Endothelial cell of umbilical vein (primary cell): ENCODE data around the gene JAKMIP1.

Experiments
- EZH2 ChIP-seq: IDR thresholded peaks from 2 replicates; pipeline ENCODE4 v1.6.1; 2012; ENCODE audit warnings: borderline replicate concordance, low read depth, mild to moderate bottlenecking, moderate library complexity, low read length, inconsistent platforms; ENCODE audit not compliant: severe bottlenecking
- FOS ChIP-seq: IDR thresholded peaks from 2 replicates; pipeline ENCODE4 v1.6.1; 2011; ENCODE audit warnings: mild to moderate bottlenecking, low read length, moderate library complexity, borderline replicate concordance; ENCODE audit not compliant: insufficient read depth
- GATA2 ChIP-seq: IDR thresholded peaks from 2 replicates; pipeline ENCODE4 v1.7.0; 2011; ENCODE audit warnings: low read depth, mild to moderate bottlenecking, moderate library complexity, mixed read lengths, low read length; ENCODE audit not compliant: insufficient read length, insufficient read depth
- JUN ChIP-seq: IDR thresholded peaks from 2 replicates; pipeline ENCODE4 v1.6.1; 2011; ENCODE audit warnings: borderline replicate concordance, low read depth; ENCODE audit not compliant: insufficient read length, insufficient read depth
- MYC ChIP-seq: IDR thresholded peaks from one replicate; pipeline ENCODE4 v1.6.1; 2011; ENCODE audit warnings: mild to moderate bottlenecking, low read depth, low read length
- POLR2A ChIP-seq: IDR thresholded peaks from 2 replicates; pipeline ENCODE4 v1.6.1; 2012; ENCODE audit warnings: low read depth, mild to moderate bottlenecking, control low read depth, low read length
- POLR2AphosphoS5 ChIP-seq: IDR thresholded peaks from 2 replicates; pipeline ENCODE4 v1.6.1; 2012; ENCODE audit warnings: low read depth, mild to moderate bottlenecking, control low read depth, low read length, moderate library complexity; ENCODE audit not compliant: insufficient read depth
- TF ChIP-seq, protein P1 (sequence below), 2 donors: IDR thresholded peaks; 1 replicate in 1 of 2; 2 replicates in 1 of 2; pipeline ENCODE4 v1.5.1; 2011; ENCODE audit warnings: low read length in 2 of 2, mild to moderate bottlenecking in 2 of 2, moderate library complexity in 2 of 2, control low read depth in 1 of 2, inconsistent platforms in 1 of 2, low read depth in 1 of 2; ENCODE audit not compliant: insufficient read depth in 1 of 2; ENCODE audit errors: extremely low read depth in 1 of 2
- TF ChIP-seq, protein P2 (sequence below): IDR thresholded peaks from 2 replicates; pipeline ENCODE4 v1.6.1; 2011; ENCODE audit not compliant: insufficient read depth, insufficient read length

DNA sequence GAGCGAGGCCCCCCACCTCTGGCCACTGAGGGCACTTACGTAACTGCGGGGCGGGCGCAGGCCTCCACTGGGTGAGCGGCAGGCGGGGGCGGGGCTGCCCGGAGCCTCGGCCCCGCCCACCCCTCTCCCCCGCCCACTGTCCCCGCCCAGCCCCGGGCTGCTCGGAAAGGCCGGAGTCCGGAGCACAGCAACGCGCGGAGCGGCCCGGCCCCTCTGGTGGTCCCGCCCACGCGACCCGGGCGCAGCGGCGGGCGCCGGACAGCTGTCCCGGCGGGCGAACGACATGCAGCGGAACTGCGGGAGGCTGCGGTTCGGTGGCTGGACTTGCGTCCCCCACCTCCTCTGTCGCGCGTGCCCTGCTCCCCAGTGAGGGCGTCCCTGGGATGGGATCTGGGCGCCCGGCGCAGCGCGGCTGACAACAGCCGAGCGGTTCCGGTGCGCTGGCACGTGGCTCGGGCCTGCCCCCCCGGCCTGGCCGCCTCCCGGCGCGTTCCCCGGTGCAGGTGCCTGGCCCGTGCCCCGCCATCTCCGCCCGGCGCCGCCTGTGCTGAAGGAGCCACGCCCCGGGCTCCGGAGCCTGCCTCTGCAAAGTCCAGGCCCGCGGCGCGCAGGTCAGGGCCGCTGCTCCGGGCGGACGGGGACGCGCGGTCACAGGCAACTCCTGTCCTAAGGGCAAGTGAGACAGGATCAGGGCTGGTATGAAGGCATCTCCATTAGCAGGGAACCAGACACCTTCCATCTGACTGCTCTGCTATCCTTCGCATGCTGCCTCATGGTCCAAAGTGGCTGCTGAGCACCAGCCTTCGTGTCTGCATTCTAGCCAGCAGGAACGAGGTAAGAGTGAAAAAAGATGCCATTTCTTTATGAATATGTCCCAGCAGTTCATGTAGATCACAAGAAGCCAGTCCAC lies 21.8 kb upstream of the JAKMIP1 start:
- TF ChIP-seq, protein P1, sequence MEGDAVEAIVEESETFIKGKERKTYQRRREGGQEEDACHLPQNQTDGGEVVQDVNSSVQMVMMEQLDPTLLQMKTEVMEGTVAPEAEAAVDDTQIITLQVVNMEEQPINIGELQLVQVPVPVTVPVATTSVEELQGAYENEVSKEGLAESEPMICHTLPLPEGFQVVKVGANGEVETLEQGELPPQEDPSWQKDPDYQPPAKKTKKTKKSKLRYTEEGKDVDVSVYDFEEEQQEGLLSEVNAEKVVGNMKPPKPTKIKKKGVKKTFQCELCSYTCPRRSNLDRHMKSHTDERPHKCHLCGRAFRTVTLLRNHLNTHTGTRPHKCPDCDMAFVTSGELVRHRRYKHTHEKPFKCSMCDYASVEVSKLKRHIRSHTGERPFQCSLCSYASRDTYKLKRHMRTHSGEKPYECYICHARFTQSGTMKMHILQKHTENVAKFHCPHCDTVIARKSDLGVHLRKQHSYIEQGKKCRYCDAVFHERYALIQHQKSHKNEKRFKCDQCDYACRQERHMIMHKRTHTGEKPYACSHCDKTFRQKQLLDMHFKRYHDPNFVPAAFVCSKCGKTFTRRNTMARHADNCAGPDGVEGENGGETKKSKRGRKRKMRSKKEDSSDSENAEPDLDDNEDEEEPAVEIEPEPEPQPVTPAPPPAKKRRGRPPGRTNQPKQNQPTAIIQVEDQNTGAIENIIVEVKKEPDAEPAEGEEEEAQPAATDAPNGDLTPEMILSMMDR (IDR thresholded peaks at IDR 0.05; ENCODE audit: extremely low read depth in 1 of 2, insufficient read depth in 1 of 2, low read depth in 1 of 2, low read length in 2 of 2): no peak
- TF ChIP-seq POLR2A (no peak), JUN (no peak), POLR2AphosphoS5 (no peak), EZH2 (no peak), FOS (no peak), MYC (no peak), GATA2 (no peak)
- TF ChIP-seq, protein P2, sequence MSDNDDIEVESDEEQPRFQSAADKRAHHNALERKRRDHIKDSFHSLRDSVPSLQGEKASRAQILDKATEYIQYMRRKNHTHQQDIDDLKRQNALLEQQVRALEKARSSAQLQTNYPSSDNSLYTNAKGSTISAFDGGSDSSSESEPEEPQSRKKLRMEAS: no peak
